ENCODE data around the gene SGCD.

DNA sequence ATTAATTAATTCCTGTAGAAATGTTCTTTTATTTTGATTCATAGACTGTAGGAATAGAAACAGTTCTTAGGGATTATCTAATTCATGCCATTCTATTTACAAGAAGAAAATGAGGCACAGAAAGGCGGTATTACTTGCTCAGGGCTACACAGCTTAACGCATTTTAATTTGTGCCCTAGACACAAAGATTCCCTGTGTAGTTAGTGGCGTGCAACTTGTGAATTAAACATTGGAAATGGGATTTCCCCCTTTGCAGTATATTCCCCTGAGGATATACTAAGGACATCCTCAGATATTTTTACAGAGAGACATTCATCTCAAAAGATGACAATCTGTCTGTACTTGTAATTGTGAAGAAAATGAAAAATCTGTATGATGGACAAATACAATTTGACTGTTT is 108.1 kb downstream of the SGCD start:
- TF ChIP-seq, protein P1, sequence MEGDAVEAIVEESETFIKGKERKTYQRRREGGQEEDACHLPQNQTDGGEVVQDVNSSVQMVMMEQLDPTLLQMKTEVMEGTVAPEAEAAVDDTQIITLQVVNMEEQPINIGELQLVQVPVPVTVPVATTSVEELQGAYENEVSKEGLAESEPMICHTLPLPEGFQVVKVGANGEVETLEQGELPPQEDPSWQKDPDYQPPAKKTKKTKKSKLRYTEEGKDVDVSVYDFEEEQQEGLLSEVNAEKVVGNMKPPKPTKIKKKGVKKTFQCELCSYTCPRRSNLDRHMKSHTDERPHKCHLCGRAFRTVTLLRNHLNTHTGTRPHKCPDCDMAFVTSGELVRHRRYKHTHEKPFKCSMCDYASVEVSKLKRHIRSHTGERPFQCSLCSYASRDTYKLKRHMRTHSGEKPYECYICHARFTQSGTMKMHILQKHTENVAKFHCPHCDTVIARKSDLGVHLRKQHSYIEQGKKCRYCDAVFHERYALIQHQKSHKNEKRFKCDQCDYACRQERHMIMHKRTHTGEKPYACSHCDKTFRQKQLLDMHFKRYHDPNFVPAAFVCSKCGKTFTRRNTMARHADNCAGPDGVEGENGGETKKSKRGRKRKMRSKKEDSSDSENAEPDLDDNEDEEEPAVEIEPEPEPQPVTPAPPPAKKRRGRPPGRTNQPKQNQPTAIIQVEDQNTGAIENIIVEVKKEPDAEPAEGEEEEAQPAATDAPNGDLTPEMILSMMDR (conservative IDR thresholded peaks at IDR 0.05; ENCODE audit: low read length): no peak
- no peak for TF ChIP-seq EZH2phosphoT487 (IDR thresholded peaks at IDR 0.05; ENCODE audit: borderline replicate concordance)

All from Loucy (cell line).